K562 (cell line): ENCODE data around the gene ECM2. TPM values are rescaled to one million over a fixed set of nuclear protein-coding genes. Genes with fewer than 3 reads are reported as not detected.

Experiments used
- ATAC-seq: fragments of 200-7000 bp; cut with Tn5 transposase; 3 replicates; pipeline ENCODE4 v1.9.1; 2020; ENCODE audit warnings: moderate library complexity
- BruUV-seq: library from RNA; stranded (reverse); fragments of 400-500 nt; replicated peaks from 2 replicates; lab custom pipeline; 2021; lab: Mats Ljungman, UMichigan
- CTCF ChIA-PET: fragments of 300-600 bp; formaldehyde crosslinking; extraction: SDS; loops from one replicate; lab custom pipeline; 2021; ENCODE audit warnings: low intra/inter-chr PET ratio; lab: Yijun Ruan, JAX
- POLR2A ChIA-PET: fragments of 300-600, 350-650 bp; sonication (Branson Sonifier 250); formaldehyde crosslinking; extraction: SDS; loops from one replicate; lab custom pipeline; 2021; ENCODE audit warnings: antibody characterized with exemption, inconsistent platforms; lab: Yijun Ruan, JAX
- DNase-seq, 4 experiments: peaks; one replicate each; pipeline versions ENCODE4 v3.0.0 to v3.0.0-alpha.2; 2011 to 2018; ENCODE audit warnings: low spot score in 3 of 4, mixed read lengths in 3 of 4; ENCODE audit errors: extremely low read depth in 1 of 4
- FAIRE-seq: peaks from 2 replicates; lab custom pipeline; 2011; peaks lifted over from hg19 to GRCh38; lab: Jason Lieb, UNC
- H2AFZ ChIP-seq: 2 replicates; pipeline ENCODE4 v1.6.0; 2011; ENCODE audit warnings: low read depth, low read length, control low read depth, inconsistent platforms
- H3K27ac ChIP-seq: fragments of 200-600 bp; 3 replicates; pipeline ENCODE4 v1.8.0; 2011; ENCODE audit warnings: low read depth, mild to moderate bottlenecking, control low read depth, inconsistent platforms, low read length, moderate library complexity, mixed read lengths; ENCODE audit errors: extremely low read depth
- H3K27me3 ChIP-seq, 2 experiments: fragments of 300-600 bp in 1 of 2; 2 replicates in 1 of 2; 3 replicates in 1 of 2; pipeline versions ENCODE4 v1.6.0 to v1.8.0; 2011; ENCODE audit warnings: inconsistent platforms in 2 of 2, low read length in 2 of 2, mild to moderate bottlenecking in 1 of 2, mixed read lengths in 1 of 2, moderate library complexity in 1 of 2; ENCODE audit not compliant: control insufficient read depth in 2 of 2, insufficient read depth in 2 of 2
- H3K36me3 ChIP-seq: fragments of 300-600 bp; 3 replicates; pipeline ENCODE4 v1.8.0; 2011; ENCODE audit warnings: mild to moderate bottlenecking, low read length, inconsistent platforms; ENCODE audit not compliant: control insufficient read depth, insufficient read depth
- H3K4me1 ChIP-seq, 2 experiments: fragments of 200-600 bp in 1 of 2; replicated peaks in 1 of 2; 2 replicates in 1 of 2; 3 replicates in 1 of 2; pipeline versions ENCODE4 v1.5.1 to v1.8.0; 2011; ENCODE audit warnings: inconsistent platforms in 2 of 2, low read length in 2 of 2, mild to moderate bottlenecking in 1 of 2, mixed read lengths in 1 of 2, moderate library complexity in 1 of 2; ENCODE audit not compliant: control insufficient read depth in 2 of 2, insufficient read depth in 2 of 2
- H3K4me2 ChIP-seq: 2 replicates; pipeline ENCODE4 v1.6.1; 2011; ENCODE audit warnings: low read length, control low read depth, inconsistent platforms, mixed read lengths; ENCODE audit not compliant: insufficient read depth
- H3K4me3 ChIP-seq: fragments of 200-600 bp; sonication (generic), shearing (Covaris generic); 2 replicates; pipeline ENCODE4 v1.5.1; 2016; ENCODE audit warnings: control low read depth, inconsistent platforms
- H3K79me2 ChIP-seq: fragments of 200-600 bp; 3 replicates; pipeline ENCODE4 v1.8.0; 2011; ENCODE audit warnings: low read length, inconsistent platforms; ENCODE audit not compliant: control insufficient read depth, insufficient read depth
- H3K9ac ChIP-seq, 2 experiments: 2 replicates each; pipeline versions ENCODE4 v1.6.0 to v1.6.1; 2011; ENCODE audit warnings: low read depth in 2 of 2, low read length in 2 of 2, control low read depth in 1 of 2, inconsistent platforms in 1 of 2, mild to moderate bottlenecking in 1 of 2, mixed read lengths in 1 of 2; ENCODE audit not compliant: insufficient read depth in 1 of 2
- H3K9me1 ChIP-seq: one replicate; pipeline ENCODE4 v1.6.0; 2011; ENCODE audit warnings: inconsistent platforms, mild to moderate bottlenecking, low read length, moderate library complexity; ENCODE audit not compliant: control insufficient read depth, insufficient read depth
- H3K9me3 ChIP-seq: replicated peaks from 2 replicates; pipeline ENCODE4 v1.5.1; 2011; ENCODE audit warnings: low read depth, low read length, inconsistent platforms; ENCODE audit not compliant: control insufficient read depth, insufficient read depth
- H4K20me1 ChIP-seq: replicated peaks from 2 replicates; pipeline ENCODE4 v1.6.1; 2011; ENCODE audit warnings: low read length, inconsistent platforms, mixed read lengths; ENCODE audit not compliant: control insufficient read depth, insufficient read depth
- CLOCK ChIP-seq: fragments of 250-450 bp; sonication (Bioruptor Pico); IDR thresholded peaks from 2 replicates; pipeline ENCODE4 v1.4.0; 2020; ENCODE audit warnings: mild to moderate bottlenecking, moderate library complexity, borderline replicate concordance
- FOXJ2 ChIP-seq: fragments of 200-800 bp; sonication (Bioruptor generic); IDR thresholded peaks from 2 replicates; pipeline ENCODE4 v1.6.1; 2016; ENCODE audit warnings: missing genetic modification characterization, missing compliant biosample characterization
- HDAC1 ChIP-seq, 2 experiments: fragments of 450-650 bp; IDR thresholded peaks; 2 replicates each; pipeline ENCODE4 v1.6.1; 2016 to 2017; ENCODE audit warnings: inconsistent platforms in 1 of 2, mild to moderate bottlenecking in 1 of 2, moderate library complexity in 1 of 2
- HDAC8 ChIP-seq: fragments of 450-650 bp; IDR thresholded peaks from 2 replicates; pipeline ENCODE4 v1.6.1; 2016; ENCODE audit warnings: mild to moderate bottlenecking, missing genetic modification characterization, moderate library complexity, missing compliant biosample characterization
- NFYB ChIP-seq: IDR thresholded peaks from 2 replicates; pipeline ENCODE4 v1.6.1; 2011; ENCODE audit warnings: mild to moderate bottlenecking, moderate library complexity; ENCODE audit not compliant: insufficient read length; ENCODE audit errors: extremely low read depth
- RBFOX2 ChIP-seq: fragments of 200-400 bp; formaldehyde crosslinking; IDR thresholded peaks from 2 replicates; pipeline ENCODE4 v1.6.1; 2017; ENCODE audit warnings: low read depth, mild to moderate bottlenecking, low read length, moderate library complexity
- ZNF263 ChIP-seq: sonication (generic); formaldehyde crosslinking; IDR thresholded peaks from 2 replicates; pipeline ENCODE4 v1.8.0; 2022; ENCODE audit warnings: mild to moderate bottlenecking, missing genetic modification reagents, borderline replicate concordance
- ZNF589 ChIP-seq: fragments of 200-800 bp; sonication (Bioruptor generic); IDR thresholded peaks from 2 replicates; pipeline ENCODE4 v1.6.1; 2016; ENCODE audit warnings: low read depth, missing genetic modification characterization, missing compliant biosample characterization
- WGBS: fragments of 100-300 bp; shearing (Covaris generic); methylation state at CpG from one replicate; pipeline ENCODE4 v1.1.6; 2016; ENCODE audit warnings: low coverage, mixed read lengths; ENCODE audit not compliant: insufficient coverage; ENCODE audit errors: missing lambda C conversion rate; 5-methylcytosine and 5-hydroxymethylcytosine counted together
- in situ Hi-C: fragments of 300-500 bp; cut with MboI; formaldehyde crosslinking; loops from 4 replicates; pipeline ENCODE4 v1.15.0; 2018; ENCODE audit warnings: inconsistent platforms, mixed read lengths
- intact Hi-C: fragments of 100-400 bp; cut with micrococcal nuclease; formaldehyde crosslinking; loops from 2 replicates; pipeline ENCODE4 v1.14.2; 2022
- polyA plus RNA-seq, 8 experiments: library from polyadenylated mRNA; depleted of rRNA in 4 of 8; stranded (reverse) in 5 of 8; unstranded in 3 of 8; fragments of >200 nt; fragmentation: Nextera tagmentation in 2 of 8; fragmentation: Illumina TruSeq in 1 of 8; extraction: Ambion mirVana in 2 of 8; extraction: Trizol in 1 of 8; gene quantifications; 2 replicates each; pipeline versions ENCODE4 v1.2.1 to v1.2.3, GENCODE V29; 2011 to 2014; ENCODE audit warnings: inconsistent platforms in 1 of 8, missing spikeins in 1 of 8
- total RNA-seq, 7 experiments: library from RNA; depleted of rRNA in 6 of 7; stranded (reverse); fragments of >200 nt in 6 of 7; fragmentation: Illumina TruSeq in 2 of 7; extraction: Trizol in 2 of 7; gene quantifications; 2 replicates each; pipeline versions ENCODE4 v1.2.1 to v1.2.3, GENCODE V29; 2011 to 2021; ENCODE audit warnings: low replicate concordance in 1 of 7

ECM2 gene
- total and polyA plus RNA-seq, 9 of the 15 experiments (the other 6 are each of a cell fraction or from before 2014, with no cell fraction given) = 0.03 to 0.07 TPM; not detected in 7

- in situ Hi-C loops = no loop called here
- intact Hi-C loops = no loop called here
- ATAC-seq (no peak), DNase-seq (no peak), FAIRE-seq (no peak)
- no peaks in the 10 kb centered on the region; a peak in 1 of 5 replicates for H3K4me1 ChIP-seq
- CTCF ChIA-PET = no interaction called here
- H3K36me3 ChIP-seq = no peaks in the 10 kb centered on the region
- no peak overlapping the region for H3K4me2 ChIP-seq
- H3K27ac ChIP-seq = no peak overlapping the region
- POLR2A ChIA-PET = interaction anchor here (0.6 to 1.3 kb wide), 2 partner anchors 10 to 366 kb away, joined by 3 to 4 read pairs; no protein-coding TSS in a partner anchor
- H3K79me2 ChIP-seq = no peaks in the 10 kb centered on the region
- no peak overlapping the region for H3K4me3 ChIP-seq
- H3K9me1 ChIP-seq = no peaks in the 10 kb centered on the region
- no TSS peak for BruUV-seq
- no peak overlapping the region for H2AFZ ChIP-seq
- no peaks in the 10 kb centered on the region for H3K27me3 ChIP-seq
- no peaks in the 10 kb centered on the region for H3K9me3 ChIP-seq
- H4K20me1 ChIP-seq = no peaks in the 10 kb centered on the region
- no peak for TF ChIP-seq RBFOX2
- TF ChIP-seq ZNF263 = peak; percentile 62
- TF ChIP-seq HDAC8 (tag) = no peak
- 0 out of 4 replicates have a peak overlapping the region, but pooled peaks of 1 of the 2 experiments have one; percentile 2 for H3K9ac ChIP-seq
- 47% methylated on average over 10 of the region's 10 CpGs for WGBS
Observed at GRCh38 chr9:92514635-92515034, 21.2 kb downstream of the ECM2 start.

GRCh38 chr9:92513349-92513748 lies 22.4 kb downstream of the ECM2 start:
- Histone ChIP-seq H3K9ac (no peak overlapping the region), H3K27me3 (no peaks in the 10 kb centered on the region), H3K79me2 (no peaks in the 10 kb centered on the region), H3K4me1 (no peaks in the 10 kb centered on the region; a peak in 1 of 5 replicates), H3K4me2 (no peak overlapping the region), H3K9me3 (no peaks in the 10 kb centered on the region), H4K20me1 (no peaks in the 10 kb centered on the region), H3K4me3 (no peak overlapping the region), H3K27ac (no peak overlapping the region), H3K9me1 (no peaks in the 10 kb centered on the region), H2AFZ (no peak overlapping the region), H3K36me3 (no peaks in the 10 kb centered on the region)
- FAIRE-seq (no peak), ATAC-seq (no peak), DNase-seq (no peak)
- ChIA-PET CTCF (no interaction called here), POLR2A (interaction anchor here (0.7 kb wide), 1 partner anchor 232 kb away, joined by 3 read pairs; no protein-coding TSS in a partner anchor)
- 38% methylated on average over 3 of the region's 3 CpGs for WGBS
- in situ Hi-C loops = no loop called here
- no TSS peak for BruUV-seq
- intact Hi-C loops = no loop called here
- TF ChIP-seq CLOCK = no peak
- no peak for TF ChIP-seq ZNF589 (CRISPR knock-in tag)
- TF ChIP-seq NFYB = no peak
- TF ChIP-seq HDAC1 (IDR thresholded peaks at IDR 0.05) = no peak
- TF ChIP-seq FOXJ2 (tag) = no peak
